Activated CD8-positive, alpha-beta memory T cell treated with anti-CD3 and anti-CD28 coated beads, Interleukin-2, amount 50 U/mL, for 1 hour (primary cell): ENCODE results near the gene PDE7B.

Experiments
- DNase-seq: peaks from one replicate; pipeline ENCODE4 v3.0.0-alpha.2; 2020; ENCODE audit errors: extremely low read depth

PDE7B gene

DNA sequence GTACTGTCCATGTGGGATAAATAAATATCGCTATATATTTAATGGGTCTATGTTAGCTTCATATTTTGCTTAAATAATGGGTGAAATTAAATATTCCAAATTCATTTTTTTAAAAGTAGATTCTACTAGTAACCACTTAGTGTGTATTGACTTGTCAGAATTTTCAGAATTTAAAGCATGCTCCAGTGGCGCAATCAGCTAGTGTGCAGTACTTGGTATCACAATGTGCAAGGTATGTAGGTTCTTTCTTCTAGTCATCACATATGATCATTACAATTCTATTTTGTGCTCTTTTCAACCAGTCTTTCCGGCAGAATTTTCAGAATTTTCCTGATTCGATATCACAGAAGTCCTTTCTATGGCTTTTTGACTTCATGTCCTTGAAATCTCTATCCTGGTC, 32.6 kb downstream of the PDE7B start:
- DNase-seq, result no peak

DNA sequence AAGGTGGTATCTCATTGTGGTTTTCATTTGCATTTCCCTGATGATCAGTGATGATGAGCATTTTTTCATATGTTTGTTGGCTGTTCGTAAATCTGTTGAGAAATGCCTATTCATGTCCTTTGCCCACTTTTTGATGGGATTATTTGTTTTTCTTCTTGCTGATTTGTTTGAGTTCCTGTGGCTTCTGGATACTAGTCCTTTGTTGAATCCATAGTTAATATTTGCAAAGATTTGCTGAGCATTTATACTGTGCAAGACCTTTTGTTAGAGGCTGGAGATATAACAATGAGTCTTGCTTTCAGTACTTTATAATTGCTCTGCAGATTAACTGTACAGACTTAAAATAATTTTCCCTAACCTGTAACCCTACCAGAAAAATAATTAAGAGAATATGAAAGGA, 35.6 kb downstream of the PDE7B start:
- no peak for DNase-seq

DNA sequence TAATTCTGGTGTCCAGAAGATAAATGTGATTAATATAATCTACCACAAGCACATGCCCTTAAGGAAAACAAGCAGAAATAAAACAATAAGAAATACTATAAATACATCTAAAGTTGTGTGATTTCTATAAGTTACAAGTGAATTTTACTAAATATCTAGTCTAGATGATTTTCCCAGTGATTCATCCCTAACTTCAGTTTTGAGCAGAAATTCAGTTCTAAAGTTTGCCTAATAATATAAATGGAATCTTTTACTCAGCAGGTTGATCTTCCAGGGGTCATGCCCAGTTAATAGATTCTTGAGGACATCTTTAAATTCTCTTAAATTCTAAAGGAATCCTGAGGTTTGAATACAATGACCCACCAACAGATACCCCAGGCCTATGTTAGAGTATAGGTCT, 37.3 kb downstream of the PDE7B start:
- DNase-seq, result no peak

DNA sequence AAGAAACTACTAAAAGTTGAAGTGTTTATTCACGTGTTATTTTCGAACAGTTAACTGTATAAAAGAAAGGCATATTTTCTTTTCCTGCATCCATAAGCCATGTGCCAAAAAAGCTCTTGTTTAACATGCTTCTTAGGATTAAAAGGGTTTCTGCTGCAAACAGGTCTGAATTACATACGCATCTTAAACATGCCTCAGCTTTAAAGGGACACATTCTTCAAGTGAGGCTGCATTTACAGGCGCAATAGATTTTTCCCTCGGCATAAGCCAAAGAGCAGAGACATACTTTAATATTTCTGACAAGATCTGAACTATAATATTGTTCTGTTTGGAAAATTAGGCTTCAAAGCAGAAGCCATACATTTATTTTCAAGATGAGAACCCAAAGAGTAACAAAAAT, 39.4 kb downstream of the PDE7B start:
- DNase-seq, result no peak

DNA sequence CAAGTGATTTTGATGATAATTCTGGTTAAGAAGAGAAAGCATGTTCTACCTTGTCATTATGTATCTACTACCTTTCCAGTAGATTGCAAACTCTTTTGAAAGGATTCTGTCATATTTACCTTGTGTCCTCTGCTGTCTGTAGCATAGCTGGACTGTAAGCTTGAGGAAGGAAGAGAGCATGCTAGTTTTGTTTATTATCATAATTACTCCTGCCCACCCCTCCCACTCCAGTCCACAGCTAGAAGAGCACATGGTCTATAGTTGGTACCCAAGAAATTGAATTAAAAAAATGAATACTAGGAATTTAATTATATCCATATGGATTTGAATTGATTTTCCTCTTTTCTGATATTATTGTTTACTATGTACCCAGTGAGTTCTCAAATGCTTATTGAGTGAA, 40.2 kb downstream of the PDE7B start:
- no peak for DNase-seq

DNA sequence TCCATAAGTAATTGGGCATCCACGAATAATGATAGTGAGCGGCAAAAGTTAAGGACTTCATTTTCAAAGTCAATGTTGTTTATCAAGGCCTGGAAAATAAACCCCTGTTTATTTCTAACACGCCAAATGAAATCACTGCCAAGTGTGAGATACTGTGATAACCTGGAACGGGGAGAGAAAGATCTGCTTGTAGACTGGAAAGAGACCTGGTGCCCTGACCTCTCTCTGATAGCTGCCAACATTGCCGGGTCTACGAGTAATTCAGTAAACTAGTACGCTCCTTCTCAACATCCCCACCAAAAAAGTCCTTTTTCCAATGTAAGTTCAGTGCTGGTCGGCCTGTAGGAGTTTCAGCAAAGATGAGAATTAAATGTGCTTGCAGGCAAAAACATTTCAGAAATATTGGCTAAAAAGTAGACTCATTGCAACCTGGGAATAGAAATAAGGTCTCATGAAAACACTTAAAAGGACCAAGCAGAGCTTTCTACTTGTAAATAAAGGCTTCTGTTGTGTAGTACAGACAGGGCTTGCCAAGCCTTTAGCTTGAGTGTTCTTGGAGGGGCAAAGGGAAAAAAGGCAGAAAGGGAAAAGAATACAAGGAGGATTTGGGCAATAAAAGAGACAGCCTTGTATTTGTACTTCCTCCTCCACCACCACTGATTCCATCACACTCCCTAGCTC, 43.9 kb downstream of the PDE7B start:
- DNase-seq, result no peak

DNA sequence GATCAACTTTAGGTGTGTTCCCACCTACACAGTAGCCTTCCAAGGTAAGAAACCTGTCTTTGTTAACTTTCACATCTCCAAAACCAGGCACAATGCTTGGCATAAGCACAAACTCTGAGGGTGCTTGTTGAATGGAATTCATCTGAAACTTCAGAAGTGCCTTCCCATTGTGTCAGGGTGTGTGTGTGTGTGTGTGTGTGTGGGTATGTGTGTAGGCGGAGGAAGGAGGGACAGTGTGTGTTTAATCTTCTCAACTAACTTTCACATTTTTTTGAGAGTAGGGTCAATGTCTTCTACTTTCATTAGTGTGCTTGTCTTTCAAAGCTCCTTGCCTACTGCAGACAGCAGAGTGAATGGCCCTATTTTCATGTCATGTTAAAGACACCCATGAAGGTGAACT, 45.6 kb downstream of the PDE7B start:
- no peak for DNase-seq

DNA sequence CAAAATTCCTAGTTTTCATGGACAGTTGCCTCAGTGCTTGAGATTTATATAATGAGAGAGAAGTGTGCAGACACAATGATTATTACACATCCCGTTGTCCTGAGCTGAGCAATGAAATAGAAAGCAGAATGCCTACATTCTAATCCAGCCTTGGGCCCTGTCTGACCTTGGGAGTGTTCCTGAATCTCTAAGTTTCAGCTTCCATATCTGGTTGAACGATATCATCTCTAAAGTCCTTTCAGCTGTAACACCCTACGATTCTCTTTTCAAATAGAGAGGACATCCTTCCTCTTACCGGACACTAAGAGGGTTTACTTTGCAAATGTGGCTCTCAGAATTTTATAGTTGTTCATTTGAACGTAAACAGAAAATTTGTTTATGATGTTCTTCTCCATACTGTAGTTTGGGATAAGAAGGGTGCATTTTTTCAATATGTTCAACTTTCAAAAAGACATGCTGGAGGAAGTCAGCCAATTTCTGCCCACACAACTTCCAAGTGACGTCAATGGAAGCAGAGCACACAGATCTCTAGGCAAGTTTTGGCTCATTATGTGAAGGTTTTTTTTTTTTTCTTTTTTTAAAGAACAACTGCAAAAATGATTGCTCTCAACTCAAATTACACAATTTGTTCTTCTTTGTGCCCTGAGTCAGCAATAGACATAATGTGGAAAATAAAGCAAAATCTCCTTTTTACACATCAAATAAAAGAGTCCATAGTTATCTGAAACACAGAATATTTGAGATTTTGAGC, 50.4 kb downstream of the PDE7B start:
- DNase-seq, result no peak

DNA sequence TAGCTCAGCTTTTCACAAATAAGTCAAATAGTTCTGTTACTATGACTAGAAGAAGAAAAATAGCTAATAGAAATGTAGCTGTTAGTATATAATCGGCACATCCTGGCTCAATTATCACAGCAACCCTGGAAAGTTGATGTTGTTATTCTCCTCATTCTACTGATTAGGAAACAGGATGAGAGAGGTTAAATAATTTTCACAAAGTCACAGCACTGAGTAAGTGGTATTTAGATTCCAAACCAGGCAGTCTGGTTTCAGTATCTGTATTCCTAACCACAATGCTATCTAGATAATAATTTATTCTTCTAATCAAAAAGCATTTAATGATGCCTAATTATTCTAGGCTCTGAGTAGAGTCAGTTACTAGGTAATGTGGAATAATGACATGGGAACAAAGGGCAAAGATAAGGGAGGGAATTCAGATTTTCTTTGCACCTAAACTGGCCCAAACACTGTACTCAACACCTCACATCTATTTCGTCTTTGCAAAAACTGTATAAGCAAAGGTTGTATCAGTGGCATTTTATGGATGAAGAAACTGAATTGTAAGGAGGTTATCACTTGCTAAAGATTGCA, 51.3 kb downstream of the PDE7B start:
- no peak for DNase-seq

DNA sequence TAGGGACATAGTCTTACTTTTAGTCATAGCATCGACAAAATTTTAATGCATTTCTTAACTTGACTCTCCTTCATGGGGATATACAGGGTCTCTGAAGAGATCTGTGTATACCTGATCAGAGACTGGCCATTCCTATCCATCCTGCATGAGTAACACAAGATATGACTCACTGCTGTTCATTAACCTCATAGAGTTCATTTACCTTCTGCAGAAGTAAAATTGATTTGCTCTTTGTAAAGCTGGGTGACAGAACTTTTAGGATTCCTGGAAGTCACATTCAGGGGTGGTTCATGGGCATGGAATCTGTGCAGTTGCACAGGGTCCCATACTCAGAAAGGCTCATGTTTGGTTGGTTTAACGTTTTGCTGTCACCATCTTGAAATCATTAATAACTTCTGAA, 53.2 kb downstream of the PDE7B start:
- DNase-seq, result no peak

DNA sequence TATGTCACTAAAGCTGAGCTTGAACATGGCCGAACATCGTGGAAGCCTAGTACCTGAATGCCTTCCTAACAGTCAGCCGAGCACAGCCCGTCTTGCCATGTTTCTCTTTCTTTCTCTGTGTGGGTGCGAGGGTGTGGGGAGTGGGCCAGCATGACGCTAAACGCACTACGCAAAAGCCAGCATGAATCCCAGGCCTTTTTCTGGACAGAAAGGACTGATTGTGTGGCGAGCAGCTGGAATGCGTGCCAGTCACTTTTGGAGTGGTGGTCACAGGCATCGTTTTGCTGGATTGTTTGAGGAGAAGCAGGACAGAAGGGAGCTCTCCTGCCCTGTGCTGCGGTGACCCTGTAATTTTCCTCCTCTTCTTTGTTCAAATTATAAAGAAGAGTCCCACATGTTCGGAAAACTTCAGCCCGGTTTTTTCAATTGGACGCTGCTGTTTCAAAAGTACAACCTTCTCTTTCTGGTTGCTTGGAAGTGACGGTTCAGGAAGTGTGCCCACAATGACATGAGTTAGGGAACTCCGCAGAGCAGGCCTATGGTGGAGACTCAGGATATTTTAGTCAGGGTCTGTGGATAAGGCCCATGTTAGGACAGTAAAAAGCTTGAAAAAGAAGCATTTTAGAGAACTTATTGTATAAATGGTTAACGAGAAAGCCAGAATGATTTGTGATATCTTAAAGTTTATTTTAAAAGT, 54.3 kb downstream of the PDE7B start:
- no peak for DNase-seq

DNA sequence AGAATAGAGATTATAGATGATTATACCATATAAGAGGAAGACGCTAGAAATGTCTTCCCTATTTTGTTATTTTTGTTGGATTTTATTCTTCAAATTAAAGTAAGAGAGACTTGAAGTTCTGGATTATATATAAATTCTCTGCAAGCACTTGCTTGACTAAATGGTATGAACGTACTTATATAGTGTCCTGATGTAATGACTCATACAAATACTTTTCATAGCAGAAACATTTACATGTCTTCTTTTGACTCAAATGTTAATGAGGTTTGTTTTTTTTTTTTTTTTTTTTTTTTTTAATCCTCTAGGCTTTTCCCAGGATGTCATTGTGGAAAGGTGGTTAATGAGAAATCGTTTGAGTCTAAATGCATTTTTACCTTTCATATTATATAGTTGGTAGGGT, 55.0 kb downstream of the PDE7B start:
- no peak for DNase-seq

DNA sequence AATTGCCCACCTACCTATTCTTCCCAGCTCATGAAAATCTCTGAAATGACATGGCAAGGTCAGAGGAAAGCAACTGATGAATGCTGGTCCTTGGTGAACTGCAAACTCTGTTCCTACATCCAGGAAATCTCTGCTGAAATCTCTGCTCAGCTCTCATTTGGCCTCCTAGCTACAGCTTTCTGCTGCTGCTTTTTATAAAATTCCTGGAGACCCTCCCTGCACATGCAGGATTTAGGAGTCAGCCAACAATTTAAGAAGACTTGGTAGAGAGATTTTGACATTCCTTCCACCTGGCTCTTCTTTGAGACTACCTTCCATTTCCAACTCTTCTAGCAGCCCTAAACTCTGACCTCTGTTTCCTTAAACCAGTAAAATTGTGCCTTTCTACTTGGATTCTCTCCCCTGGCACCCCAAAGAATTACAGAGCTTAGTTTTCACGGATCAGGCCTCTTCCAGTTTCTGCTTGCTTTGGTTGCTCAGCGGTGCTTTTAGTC, 55.5 kb downstream of the PDE7B start:
- DNase-seq, result no peak

DNA sequence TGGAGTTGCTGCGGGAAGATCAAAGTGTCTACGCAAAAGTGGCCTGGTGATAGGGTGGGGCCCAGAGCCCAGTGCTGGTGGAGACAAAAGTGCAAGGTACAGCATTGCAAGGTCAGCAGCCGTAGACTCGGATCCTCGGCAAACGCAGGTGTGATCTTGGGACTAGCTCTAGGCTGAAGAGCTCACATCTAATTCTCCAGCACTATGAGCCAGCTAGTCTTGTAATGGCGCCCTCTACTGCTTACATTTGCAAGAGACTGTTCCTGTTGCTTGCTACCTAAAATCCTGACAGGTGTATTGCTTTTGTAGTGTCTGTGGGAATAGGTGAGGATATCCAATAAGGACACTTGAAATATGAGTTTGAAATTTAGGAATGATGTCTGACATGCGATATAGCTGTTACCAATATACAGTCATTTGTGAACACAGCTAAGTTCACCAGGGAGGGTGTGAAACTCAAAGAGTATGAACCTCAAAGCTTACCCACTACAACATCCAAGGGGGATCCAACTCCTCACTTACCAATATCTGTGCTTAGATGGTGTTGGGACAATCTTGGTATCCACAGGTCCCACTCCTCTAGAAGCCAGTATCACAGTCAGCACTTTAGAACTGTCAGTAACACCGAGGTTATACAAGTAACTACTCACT, 58.4 kb downstream of the PDE7B start:
- DNase-seq, result peak; percentile 50

DNA sequence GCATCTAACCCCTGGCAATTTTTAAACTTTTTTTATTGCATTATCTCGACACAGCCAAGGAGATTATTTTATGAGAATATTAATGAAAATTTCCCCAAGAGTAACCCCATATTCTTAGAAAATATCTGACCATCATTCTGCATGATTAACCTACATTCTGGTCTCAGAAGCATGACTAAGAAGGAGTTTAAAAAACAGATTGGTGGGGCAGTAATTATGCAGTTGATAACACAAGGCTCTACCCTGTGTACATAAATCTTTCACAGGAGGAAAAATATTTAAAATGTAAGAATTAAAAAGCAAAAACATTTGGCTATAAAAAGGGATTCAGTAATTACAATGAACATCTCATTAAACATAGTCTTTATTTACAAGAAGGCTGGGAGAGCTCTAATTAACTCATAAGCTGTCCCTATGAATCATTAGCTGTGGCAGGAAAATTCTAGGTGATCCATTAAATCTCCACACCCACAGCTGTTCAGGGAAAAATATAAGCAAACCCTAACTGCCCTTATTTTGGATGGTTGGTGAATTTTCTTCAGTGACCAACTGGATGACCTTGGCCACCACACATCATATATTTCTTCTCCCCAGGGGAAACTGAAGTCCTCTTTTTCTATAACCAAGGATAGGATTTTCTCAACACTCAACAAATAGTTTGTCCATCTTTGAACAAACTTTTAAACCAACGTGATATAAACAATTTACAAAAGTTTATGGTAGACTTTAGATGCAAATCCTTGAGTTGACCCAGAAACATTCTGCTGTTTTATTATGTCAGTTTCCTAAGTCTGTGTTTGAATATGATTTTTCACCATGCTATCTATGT, 59.5 kb downstream of the PDE7B start:
- DNase-seq, result no peak

DNA sequence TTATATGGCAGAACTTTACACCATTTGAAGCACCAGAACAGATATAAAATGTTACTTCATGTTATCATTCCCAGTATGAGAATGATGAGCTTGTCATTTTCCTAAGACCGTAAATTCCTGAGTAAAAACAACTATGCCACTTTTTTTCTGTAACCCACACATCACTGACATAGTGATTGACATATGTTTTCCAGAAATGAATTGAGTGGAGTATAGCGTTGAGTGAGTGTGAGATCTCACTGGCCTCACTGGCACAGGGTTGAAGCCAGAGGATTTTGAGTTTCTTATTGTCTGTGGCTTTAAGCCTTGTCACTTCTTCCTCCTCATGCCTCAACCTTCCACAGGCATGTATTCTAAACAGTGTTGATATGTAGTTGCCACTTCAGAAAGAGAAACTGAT, 62.3 kb downstream of the PDE7B start:
- DNase-seq, result no peak

DNA sequence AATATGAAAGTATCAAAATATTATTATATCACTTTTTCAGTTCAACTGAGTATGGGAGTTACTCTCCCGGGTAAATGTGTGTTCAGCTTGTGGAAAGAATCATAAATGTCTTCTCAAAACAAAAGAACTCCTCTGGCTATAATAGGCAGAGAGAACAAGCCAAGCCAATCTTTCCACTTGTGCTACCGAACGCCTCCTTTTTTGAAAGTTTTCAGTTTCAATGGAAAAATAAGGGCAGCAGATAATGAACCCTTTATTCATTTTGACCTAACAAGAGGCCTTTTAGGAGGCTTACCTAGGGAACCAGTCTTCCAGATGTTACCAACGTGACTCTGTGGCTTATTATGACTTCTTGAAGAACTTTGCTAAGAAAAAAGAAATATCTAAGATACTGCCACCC, 67.5 kb downstream of the PDE7B start:
- DNase-seq, result no peak

DNA sequence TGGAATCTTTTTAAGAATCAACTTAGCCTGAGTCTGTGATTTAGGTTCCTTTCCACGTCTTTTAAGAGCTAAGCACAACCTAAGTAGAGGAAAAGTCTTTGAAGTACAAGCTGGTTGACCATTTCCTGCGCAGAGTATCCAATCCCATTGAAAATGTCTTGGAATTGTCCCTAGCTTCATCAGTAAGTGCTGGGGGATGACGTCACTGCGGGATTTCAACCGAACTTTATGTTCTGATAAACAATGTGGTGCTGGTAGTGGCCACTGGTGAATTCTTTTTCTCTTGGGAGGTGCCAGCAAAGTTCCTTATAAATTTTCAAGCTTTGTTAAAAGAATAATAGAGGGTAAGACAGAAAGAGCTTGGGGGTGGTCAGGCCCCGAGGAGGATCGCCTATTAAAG, 69.2 kb downstream of the PDE7B start:
- DNase-seq, result no peak

DNA sequence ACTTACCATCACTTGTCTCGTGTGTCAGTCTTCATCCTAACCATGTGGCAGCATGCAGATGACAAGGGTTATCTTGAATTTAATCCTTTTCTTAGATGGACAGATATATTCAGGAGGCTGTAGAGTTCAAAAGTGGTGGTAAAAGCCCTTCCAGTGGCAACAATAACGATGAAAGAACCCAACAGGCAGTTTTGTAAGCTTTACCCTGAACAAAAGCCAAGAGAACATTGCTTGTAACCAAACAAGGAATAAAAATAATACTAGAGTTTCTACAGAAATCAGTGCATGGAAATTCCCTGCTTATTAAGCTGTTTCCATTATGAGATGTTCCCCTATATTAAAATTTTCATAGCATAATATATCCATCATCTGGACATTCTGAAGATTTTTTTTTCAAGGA, 69.7 kb downstream of the PDE7B start:
- DNase-seq, result no peak

DNA sequence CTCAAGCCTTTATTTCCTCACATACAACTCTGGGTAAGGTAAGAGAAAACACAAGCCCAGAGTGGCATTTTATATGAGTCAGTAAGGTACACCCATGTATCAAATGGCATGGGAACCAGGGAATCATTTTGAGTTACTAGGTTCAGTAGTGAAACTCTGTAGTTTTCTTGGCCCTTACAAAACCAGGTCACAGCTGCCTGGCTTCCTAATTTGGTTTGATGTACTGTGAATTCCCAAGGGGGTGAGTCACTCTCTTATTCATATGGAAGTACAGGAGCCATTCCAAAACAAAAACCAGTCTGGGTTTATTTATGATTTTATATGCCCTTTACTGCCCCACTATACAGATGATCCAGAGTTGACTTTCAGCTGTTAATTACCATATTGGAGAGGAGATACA, 70.7 kb downstream of the PDE7B start:
- DNase-seq, result no peak

DNA sequence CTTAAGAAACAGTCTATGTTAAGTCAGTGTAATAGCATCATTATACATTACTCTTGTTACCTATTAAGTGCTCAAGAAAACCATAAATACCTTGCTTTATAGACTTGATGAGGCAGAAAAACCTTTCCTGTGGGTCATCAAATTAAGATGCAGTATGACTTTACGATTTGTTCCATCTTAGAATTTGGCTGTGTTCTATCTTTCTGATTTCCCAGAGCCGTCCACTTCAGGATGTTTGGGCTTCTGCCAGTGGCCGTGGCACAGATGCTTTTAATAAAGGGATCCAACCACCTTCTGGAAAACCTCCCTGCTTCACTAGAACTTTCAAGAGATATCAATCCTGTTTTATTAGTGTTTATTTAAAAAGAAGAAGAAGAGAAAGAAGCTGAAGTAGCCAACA, 71.2 kb downstream of the PDE7B start:
- no peak for DNase-seq
